ENCODE data around the gene KCNJ16.

Gene KCNJ16

DNA sequence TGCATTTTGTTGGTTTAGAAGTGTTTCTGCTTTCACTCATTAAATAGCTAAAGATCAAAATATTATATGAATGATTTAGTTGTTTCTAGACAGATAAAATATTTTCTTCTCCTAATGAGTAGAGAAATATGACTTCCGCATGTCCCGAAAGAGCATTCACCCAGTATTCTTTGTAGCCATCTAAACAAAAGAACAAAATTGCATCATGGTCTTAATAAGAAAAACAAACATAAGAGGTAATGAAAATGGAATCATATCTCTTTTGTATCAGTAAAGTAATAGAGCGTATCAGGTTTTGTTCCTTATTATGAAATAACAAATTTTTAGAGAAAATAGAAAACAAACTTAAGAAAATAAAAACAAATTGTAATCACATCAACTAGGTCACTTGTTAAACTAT, 78.2 kb downstream of the KCNJ16 start:
- Histone ChIP-seq H3K4me2 (ENCODE audit: low read length) (no peak overlapping the region), H3K4me1 (ENCODE audit: low read length) (peaks cover 14% of the 10 kb centered on the region), H3K79me2 (ENCODE audit: low read length) (no peaks in the 10 kb centered on the region), H3K9ac (ENCODE audit: low read length) (no peak overlapping the region), H3K36me3 (replicated peaks; ENCODE audit: low read depth, low read length) (no peaks in the 10 kb centered on the region), H3K4me3 (ENCODE audit: low read length) (no peak overlapping the region), H4K20me1 (ENCODE audit: insufficient read depth, low read length) (no peaks in the 10 kb centered on the region), H2AFZ (ENCODE audit: low read depth, low read length) (no peak overlapping the region), H3K9me3 (ENCODE audit: insufficient read depth, low read length) (no peaks in the 10 kb centered on the region), H3K27ac (ENCODE audit: low read length) (no peak overlapping the region), H3K27me3 (ENCODE audit: low read depth, low read length) (no peaks in the 10 kb centered on the region)
- TF ChIP-seq EZH2phosphoT487 (IDR thresholded peaks at IDR 0.05; ENCODE audit: low read depth) = no peak
- TF ChIP-seq, protein P1, sequence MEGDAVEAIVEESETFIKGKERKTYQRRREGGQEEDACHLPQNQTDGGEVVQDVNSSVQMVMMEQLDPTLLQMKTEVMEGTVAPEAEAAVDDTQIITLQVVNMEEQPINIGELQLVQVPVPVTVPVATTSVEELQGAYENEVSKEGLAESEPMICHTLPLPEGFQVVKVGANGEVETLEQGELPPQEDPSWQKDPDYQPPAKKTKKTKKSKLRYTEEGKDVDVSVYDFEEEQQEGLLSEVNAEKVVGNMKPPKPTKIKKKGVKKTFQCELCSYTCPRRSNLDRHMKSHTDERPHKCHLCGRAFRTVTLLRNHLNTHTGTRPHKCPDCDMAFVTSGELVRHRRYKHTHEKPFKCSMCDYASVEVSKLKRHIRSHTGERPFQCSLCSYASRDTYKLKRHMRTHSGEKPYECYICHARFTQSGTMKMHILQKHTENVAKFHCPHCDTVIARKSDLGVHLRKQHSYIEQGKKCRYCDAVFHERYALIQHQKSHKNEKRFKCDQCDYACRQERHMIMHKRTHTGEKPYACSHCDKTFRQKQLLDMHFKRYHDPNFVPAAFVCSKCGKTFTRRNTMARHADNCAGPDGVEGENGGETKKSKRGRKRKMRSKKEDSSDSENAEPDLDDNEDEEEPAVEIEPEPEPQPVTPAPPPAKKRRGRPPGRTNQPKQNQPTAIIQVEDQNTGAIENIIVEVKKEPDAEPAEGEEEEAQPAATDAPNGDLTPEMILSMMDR (IDR thresholded peaks at IDR 0.05; ENCODE audit: low read depth, low read length) = no peak

DNA sequence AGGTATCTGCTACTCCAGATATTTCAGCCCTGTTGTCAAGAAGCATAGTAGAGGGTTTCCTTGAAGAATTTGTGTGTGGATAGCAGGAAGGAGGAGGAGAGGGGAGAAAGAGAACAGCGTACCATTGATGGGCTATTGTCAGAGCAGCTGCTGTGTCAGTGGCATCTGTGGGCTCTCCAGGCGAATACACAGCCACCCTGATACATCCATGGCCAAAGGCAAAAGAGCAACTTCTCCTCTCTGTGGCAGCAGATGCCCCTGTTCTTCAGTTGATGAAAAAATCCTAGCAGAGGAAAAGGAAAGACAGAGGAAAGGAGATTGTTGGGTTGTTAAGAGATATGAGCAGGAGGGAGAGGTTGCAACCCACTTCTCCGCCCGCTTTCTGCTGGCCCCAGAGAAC, 82.1 kb downstream of the KCNJ16 start:
- TF ChIP-seq EZH2phosphoT487 (IDR thresholded peaks at IDR 0.05; ENCODE audit: low read depth) = no peak
- TF ChIP-seq, protein P1 (IDR thresholded peaks at IDR 0.05; ENCODE audit: low read depth, low read length) = no peak
- no peaks in the 10 kb centered on the region for H3K9me3 ChIP-seq (ENCODE audit: insufficient read depth, low read length)
- no peak overlapping the region for H2AFZ ChIP-seq (ENCODE audit: low read depth, low read length)
- H3K27me3 ChIP-seq (ENCODE audit: low read depth, low read length) = no peaks in the 10 kb centered on the region
- no peak overlapping the region for H3K4me3 ChIP-seq (ENCODE audit: low read length)
- no peaks in the 10 kb centered on the region for H3K36me3 ChIP-seq (replicated peaks; ENCODE audit: low read depth, low read length)
- H3K9ac ChIP-seq (ENCODE audit: low read length) = no peak overlapping the region
- H3K4me2 ChIP-seq (ENCODE audit: low read length) = no peak overlapping the region
- peaks cover 14% of the 10 kb centered on the region for H3K4me1 ChIP-seq (ENCODE audit: low read length)
- H4K20me1 ChIP-seq (ENCODE audit: insufficient read depth, low read length) = no peaks in the 10 kb centered on the region
- no peaks in the 10 kb centered on the region for H3K79me2 ChIP-seq (ENCODE audit: low read length)
- H3K27ac ChIP-seq (ENCODE audit: low read length) = no peak overlapping the region

DNA sequence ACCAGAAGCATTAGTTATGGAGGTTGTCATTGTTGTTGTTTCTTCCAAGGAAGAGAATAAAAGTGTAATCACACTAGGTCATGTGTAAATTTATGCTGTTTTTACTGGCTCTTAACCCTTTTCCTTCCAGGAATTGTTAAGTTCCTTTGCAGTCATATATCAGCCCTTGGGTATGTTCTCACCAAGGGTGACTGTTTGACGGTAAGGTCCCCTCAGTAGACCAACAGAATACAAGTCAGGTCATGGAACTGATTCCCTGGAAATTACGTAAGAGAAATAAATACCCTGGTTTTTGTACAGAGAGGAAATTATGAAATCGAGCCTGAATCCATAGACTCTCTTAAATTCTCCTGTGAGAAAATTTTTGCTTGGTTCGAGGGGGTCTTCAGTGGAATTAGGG, 83.2 kb downstream of the KCNJ16 start:
- no peak overlapping the region for H3K4me2 ChIP-seq (ENCODE audit: low read length)
- peaks cover 14% of the 10 kb centered on the region for H3K4me1 ChIP-seq (ENCODE audit: low read length)
- H3K9ac ChIP-seq (ENCODE audit: low read length) = no peak overlapping the region
- H3K4me3 ChIP-seq (ENCODE audit: low read length) = no peak overlapping the region
- no peak overlapping the region for H2AFZ ChIP-seq (ENCODE audit: low read depth, low read length)
- H3K79me2 ChIP-seq (ENCODE audit: low read length) = no peaks in the 10 kb centered on the region
- H4K20me1 ChIP-seq (ENCODE audit: insufficient read depth, low read length) = no peaks in the 10 kb centered on the region
- H3K27ac ChIP-seq (ENCODE audit: low read length) = no peak overlapping the region
- no peaks in the 10 kb centered on the region for H3K27me3 ChIP-seq (ENCODE audit: low read depth, low read length)
- H3K9me3 ChIP-seq (ENCODE audit: insufficient read depth, low read length) = no peaks in the 10 kb centered on the region
- H3K36me3 ChIP-seq (replicated peaks; ENCODE audit: low read depth, low read length) = no peaks in the 10 kb centered on the region
- TF ChIP-seq, protein P1 (IDR thresholded peaks at IDR 0.05; ENCODE audit: low read depth, low read length) = no peak
- TF ChIP-seq EZH2phosphoT487 (IDR thresholded peaks at IDR 0.05; ENCODE audit: low read depth) = no peak

DNA sequence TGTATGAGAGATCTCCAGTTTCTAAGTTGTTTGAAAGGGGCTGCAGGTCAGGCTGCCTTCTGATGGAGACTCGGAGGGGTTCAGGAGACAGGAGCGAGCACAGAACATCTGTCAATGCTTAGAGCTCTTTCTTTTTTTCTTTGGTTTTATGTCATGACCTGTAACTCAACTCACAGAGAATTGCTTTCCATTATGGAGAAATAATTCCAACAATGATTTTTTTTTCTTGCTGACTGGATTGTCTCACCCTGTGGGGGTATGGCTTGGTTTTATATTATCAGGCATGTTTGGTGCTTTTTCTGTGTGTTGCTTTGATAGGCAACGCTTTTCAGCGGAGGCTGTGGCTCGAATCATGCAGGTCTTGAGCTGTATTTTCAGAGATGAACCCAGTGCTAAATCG, 83.6 kb downstream of the KCNJ16 start:
- Histone ChIP-seq H3K36me3 (replicated peaks; ENCODE audit: low read depth, low read length) (no peaks in the 10 kb centered on the region), H3K9ac (ENCODE audit: low read length) (no peak overlapping the region), H3K9me3 (ENCODE audit: insufficient read depth, low read length) (no peaks in the 10 kb centered on the region), H3K27me3 (ENCODE audit: low read depth, low read length) (no peaks in the 10 kb centered on the region), H3K4me3 (ENCODE audit: low read length) (no peak overlapping the region), H2AFZ (ENCODE audit: low read depth, low read length) (no peak overlapping the region), H4K20me1 (ENCODE audit: insufficient read depth, low read length) (no peaks in the 10 kb centered on the region), H3K79me2 (ENCODE audit: low read length) (no peaks in the 10 kb centered on the region), H3K4me1 (ENCODE audit: low read length) (peaks cover 14% of the 10 kb centered on the region), H3K4me2 (ENCODE audit: low read length) (no peak overlapping the region), H3K27ac (ENCODE audit: low read length) (no peak overlapping the region)
- TF ChIP-seq EZH2phosphoT487 (IDR thresholded peaks at IDR 0.05; ENCODE audit: low read depth) = no peak
- TF ChIP-seq, protein P1 (IDR thresholded peaks at IDR 0.05; ENCODE audit: low read depth, low read length) = no peak

All from OCI-LY3 (cell line).